ENCODE data around the gene CDX1. TPM values are rescaled to one million over a fixed set of nuclear protein-coding genes. Genes with fewer than 3 reads are reported as not detected.

The CDX1 gene
- polyA plus RNA-seq, 3 donors, result 0.54 to 0.89 (median 0.62) TPM

DNA sequence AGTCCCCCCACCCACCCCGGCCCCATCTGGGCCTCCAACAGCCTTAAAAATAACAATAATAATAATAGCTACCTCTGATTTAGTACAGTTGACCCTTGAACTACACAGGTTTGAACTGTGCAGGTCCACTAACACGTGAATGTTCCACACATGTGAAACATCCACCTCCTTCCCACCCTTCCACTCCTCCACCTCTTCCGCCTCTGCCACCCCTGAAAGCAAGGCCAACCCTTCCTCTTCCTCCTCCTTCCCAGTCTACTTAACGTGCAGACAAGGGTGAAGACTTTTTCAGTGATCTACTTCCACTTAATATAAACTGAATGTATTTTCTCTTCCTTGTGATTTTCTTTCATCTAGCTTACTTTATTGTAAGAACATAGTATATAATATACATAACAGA, 21.7 kb upstream of the CDX1 start:
- no peak for DNase-seq (ENCODE audit: low read depth in 3 of 3, low spot score in 2 of 3)

GRCh38 chr5:150146235-150146634, 20.3 kb upstream of the CDX1 start:
- DNase-seq (ENCODE audit: low read depth in 3 of 3, low spot score in 2 of 3), result no peak

DNA sequence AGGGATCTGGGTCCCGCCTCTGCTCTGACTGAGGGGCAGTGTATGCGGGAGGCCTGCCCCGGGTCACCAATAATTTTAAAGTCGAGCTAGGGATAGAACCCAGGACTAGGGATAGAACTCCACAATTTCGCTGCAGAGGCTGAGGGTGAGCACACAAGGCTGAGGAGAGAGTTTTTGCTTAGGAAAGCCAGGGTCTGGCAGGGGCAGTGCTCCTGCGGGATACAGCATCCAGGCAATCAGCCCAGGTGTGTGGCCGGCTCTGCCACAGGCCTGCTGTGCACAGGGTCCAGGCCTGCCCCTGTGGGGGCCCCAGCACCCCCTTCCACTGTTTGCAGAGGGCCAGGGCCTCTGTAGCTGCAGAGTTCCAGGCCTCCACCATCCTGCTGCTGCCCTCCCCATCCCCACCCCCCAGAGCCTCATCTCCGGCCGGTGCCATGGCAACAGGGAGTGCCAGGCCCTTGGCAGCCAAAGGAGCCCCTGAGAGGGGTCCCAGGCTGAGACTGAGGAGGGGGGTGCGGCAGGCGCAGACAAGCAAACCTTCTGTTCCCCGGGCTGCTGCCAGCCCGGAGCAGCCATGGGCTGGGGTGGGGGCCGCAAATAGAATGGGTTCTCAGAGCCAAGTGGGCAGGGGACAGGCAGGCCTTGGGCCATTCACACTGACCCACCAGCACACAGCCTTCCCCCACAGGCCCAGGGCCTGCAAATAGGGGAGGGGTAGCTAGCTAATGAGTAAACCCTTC, 19.5 kb upstream of the CDX1 start:
- DNase-seq (ENCODE audit: low read depth in 3 of 3, low spot score in 2 of 3), result no peak

GRCh38 chr5:150147670-150148069, 18.9 kb upstream of the CDX1 start:
- no peak for DNase-seq (ENCODE audit: low read depth in 3 of 3, low spot score in 2 of 3)

- DNase-seq (ENCODE audit: low read depth in 3 of 3, low spot score in 2 of 3), result no peak
Measured at GRCh38 chr5:150148117-150148927, 18.3 kb upstream of the CDX1 start.

GRCh38 chr5:150149618-150150017, 17.0 kb upstream of the CDX1 start:
- no peak for DNase-seq (ENCODE audit: low read depth in 3 of 3, low spot score in 2 of 3)

DNA sequence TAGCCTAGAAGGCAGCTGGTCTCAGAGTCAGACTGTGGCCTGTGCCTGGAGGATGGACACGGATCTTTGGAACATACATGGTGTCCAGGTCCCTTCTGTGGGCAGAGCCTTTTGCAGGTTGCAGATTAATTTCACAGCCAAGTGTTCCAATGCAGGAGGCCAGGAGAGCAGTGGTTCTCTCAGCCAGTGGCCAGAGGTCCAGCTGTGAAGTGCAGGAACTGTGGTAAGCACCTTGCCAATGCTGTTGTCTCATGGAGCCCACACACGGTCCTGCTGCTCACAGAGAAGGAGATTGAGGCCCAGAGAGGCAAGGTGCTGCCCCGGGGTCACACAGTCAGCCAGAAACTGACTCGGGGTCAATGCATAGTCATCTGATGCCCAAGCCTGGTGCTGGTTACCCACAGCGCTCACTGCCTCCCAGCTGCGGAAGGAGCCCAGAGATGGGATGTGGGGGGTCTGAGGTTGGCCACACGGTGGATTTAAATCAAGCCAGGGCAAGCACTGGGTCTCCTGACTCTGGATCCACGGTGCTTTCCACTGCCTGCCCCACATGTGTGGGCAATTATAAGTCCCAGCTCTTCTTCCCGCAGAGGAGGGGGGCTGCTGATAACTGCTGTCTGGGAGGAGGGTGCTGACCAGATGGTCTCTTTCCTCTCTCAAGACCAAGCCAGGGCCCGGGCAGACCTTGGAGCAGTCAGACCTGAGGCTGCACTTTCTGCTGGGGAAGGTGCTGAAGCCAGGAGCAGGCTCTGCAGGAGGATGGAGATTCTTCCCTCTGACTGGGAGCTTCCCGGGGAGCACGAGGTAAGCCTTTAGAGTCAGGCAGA, 13.7 kb upstream of the CDX1 start:
- DNase-seq (ENCODE audit: low read depth in 3 of 3, low spot score in 2 of 3), result no peak

DNA sequence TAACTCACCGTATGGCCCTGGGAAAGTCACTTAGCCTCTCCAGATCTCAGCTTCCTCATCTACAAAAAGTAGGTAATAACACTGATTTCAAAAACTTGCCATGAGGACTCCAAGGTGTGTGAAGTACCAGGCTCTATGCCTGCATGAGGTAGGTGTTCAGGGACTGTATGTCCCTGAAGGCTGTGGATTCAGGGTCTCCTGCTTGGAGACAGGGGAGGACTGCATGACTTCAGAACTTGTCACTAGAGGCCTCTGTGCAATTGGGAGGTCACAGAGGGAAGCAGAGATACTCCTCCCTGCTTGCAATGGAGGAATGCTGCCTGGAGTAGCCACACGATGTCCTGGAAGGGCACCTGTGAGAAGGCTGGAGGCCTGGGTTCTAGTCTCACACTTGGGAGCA, 13.1 kb upstream of the CDX1 start:
- DNase-seq (ENCODE audit: low read depth in 3 of 3, low spot score in 2 of 3), result no peak

DNA sequence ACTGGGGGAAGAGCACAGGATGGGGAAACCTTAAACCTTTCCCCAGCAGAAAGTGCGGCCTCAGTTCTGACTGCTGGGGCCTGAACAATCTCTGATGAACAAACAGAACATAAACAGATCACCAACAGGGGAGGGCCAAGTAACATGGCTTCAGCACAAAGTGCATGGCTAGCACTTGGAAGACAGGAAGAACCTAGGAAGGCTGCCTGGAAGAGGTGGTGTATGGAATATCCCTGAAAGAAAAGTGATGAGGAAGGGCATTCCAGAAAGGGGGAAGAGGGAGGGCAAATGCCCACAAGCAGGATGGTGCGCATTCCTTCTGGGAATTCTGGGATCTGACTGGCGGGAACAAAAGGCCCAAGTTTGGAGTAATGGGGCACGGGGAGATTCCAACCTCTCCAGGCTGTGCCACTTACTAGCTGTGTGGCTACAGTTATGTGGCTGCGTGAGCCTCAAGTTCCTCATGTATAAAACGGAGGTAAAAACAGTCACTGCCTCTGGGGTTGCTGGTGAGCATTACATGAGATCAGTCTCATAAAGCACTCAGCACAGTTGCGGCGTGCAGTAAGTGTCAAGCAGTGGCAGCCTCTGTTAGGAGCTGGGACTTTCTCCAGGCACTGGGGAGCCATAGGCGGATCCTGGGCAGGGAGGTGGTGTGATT, 12.5 kb upstream of the CDX1 start:
- no peak for DNase-seq (ENCODE audit: low read depth in 3 of 3, low spot score in 2 of 3)

DNA sequence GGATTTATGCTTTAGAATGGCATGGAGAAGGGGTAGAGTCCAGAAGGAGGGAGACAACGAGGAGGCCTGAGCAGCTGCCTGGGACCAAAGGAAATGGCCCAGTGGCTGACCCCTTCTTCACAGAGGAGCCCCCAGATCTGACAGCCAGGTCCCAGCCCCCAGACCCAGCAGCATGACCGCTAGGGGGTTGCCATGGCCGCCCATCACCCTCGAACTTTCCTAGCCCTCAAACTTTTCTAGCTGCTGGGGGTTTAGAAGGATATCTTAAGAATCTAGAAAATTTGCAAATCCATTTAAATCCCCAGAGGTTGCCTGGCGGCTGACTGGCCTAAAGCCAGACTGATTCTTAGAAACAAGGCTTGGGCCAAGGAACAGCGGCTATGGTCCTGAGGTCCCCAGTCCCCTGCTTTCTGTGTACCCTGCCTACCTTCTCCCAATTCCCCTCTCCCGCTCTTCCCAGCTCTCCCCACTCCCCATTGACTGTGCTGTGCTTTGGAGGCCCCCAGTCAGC, 11.9 kb upstream of the CDX1 start:
- DNase-seq (ENCODE audit: low read depth in 3 of 3, low spot score in 2 of 3), result no peak

GRCh38 chr5:150155258-150156026, 11.1 kb upstream of the CDX1 start, which contains the start of gene PDGFRB:
TSS of gene PDGFRB (minus strand) at chr5:150155845. CDS start at chr5:150137047, 18,798 bp downstream.
- no peak for DNase-seq (ENCODE audit: low read depth in 3 of 3, low spot score in 2 of 3)

- DNase-seq (ENCODE audit: low read depth in 3 of 3, low spot score in 2 of 3), result no peak
Measured at GRCh38 chr5:150156027-150156368, 10.6 kb upstream of the CDX1 start.

DNA sequence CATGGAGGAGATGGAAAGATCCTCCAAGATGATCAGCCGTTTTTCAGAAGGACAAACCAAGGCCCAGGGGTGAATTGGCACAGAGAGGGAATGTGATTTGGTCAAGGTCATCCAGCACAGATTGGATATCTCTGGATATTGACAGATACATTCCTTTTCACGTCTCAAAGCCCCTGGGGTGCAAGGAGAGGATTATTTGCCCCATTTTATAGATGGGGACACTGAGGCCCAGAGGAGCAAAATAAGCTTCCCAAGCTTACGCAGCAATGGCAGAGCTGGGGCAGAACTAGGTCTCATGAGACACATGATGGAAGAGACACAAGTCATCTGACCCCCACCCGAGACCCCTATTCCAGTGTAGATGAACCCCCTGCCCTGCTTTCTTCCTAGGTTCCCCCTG, 10.0 kb upstream of the CDX1 start:
- no peak for DNase-seq (ENCODE audit: low read depth in 3 of 3, low spot score in 2 of 3)

- DNase-seq (ENCODE audit: low read depth in 3 of 3, low spot score in 2 of 3), result no peak
Measured at GRCh38 chr5:150157168-150157567, 9.4 kb upstream of the CDX1 start.

DNA sequence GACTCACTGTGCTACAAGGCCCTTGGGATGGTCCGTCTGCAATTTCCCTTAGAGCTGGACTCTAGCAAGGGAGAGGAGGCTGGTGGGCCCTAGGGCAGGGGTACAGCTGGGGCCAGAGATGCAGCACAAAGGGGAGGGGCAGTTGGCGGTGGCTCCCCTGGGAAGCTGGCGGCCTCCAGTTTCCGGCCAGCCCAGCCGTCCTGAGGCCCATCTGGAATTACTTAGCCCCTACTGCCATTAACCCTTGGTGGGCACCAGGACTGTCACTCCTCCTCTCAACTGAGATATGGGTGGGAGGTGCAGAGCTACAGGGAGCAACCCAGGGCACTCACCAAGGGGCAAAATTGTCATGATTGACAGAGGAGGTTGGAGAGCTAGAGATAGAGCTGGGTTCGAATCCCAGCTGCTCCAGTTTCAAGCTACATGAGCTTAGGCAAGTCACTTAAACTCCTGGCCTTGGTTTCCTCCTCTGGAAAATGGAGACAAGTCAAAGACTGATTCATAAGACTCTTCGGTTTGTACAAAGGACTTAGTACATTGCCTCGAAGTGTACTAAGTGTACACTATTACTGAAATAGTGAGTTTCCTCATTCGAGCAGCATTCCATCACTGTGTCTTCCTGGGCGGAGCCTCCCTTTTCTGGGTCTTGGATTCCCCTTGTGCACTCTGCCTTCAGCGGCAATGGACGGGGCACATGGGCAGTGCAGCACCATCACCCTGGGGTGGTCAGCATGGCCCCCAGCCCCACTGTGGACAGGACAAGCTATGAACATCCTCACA, 8.2 kb upstream of the CDX1 start:
- DNase-seq (ENCODE audit: low read depth in 3 of 3, low spot score in 2 of 3), result no peak

GRCh38 chr5:150159031-150159430, 7.5 kb upstream of the CDX1 start:
- no peak for DNase-seq (ENCODE audit: low read depth in 3 of 3, low spot score in 2 of 3)

DNA sequence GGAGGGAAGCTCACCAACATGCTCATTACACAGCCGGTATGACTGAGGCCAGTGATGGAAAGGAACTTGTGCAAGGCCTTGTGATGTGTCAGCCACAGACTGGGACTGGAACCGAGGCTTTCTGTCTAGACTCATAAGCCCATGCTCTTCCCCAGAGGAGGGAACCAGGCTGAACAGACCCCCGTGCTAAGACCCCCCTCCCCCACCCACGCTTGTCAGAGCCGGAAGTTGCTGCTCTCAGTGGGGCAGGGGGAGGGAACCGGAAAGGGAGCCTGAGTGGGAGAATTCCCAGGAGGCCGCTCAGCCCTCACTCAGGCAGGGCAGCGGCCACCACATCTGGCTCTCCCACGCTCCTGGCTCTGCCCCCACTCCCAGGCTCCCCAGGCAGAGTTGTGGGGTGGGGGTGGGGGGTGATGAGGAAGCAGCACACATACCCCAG, 6.8 kb upstream of the CDX1 start:
- DNase-seq (ENCODE audit: low read depth in 3 of 3, low spot score in 2 of 3), result no peak

DNA sequence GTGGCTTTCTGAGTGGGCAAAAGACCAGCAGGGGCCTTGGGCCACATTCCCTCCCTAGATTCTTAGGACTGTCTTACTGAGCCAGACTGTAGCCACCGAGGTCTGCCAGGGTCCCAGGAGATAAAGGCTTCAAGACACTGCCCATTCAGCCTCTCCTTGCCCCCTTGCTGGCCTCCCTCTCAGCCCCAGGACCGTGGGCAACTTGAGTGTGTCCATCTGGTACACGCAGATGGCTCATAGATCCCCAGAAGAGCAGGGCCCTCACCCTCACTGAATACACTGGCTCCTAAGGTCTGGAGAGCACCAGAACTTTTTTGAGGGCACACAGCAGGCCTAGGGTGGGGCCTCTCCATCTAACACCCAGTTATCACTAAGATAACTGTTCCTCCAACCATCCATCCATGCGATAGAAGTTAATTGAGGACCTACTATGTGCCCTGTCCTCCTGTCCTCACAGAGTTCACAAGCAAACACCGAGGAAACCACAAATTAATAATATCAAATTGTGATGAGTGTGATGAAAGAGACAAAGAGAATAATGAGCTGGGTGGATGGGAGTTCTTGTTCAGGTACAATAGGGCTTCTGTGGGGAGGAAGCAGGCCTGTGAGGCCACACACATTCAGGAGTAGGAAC, 6.0 kb upstream of the CDX1 start:
- no peak for DNase-seq (ENCODE audit: low read depth in 3 of 3, low spot score in 2 of 3)
